ENCODE results near the gene PCDHGA10. TPM values are rescaled to one million over a fixed set of nuclear protein-coding genes. Genes with fewer than 3 reads are reported as not detected.

PCDHGA10 gene
- total and polyA plus RNA-seq, 3 donors from 2014 or later, result 1.2 to 11.7 (median 11.3) TPM

- no peaks in the 10 kb centered on the region for H3K27me3 ChIP-seq
- TF ChIP-seq POLR2A (IDR thresholded peaks at IDR 0.05), result no peak
- TF ChIP-seq, protein P1, sequence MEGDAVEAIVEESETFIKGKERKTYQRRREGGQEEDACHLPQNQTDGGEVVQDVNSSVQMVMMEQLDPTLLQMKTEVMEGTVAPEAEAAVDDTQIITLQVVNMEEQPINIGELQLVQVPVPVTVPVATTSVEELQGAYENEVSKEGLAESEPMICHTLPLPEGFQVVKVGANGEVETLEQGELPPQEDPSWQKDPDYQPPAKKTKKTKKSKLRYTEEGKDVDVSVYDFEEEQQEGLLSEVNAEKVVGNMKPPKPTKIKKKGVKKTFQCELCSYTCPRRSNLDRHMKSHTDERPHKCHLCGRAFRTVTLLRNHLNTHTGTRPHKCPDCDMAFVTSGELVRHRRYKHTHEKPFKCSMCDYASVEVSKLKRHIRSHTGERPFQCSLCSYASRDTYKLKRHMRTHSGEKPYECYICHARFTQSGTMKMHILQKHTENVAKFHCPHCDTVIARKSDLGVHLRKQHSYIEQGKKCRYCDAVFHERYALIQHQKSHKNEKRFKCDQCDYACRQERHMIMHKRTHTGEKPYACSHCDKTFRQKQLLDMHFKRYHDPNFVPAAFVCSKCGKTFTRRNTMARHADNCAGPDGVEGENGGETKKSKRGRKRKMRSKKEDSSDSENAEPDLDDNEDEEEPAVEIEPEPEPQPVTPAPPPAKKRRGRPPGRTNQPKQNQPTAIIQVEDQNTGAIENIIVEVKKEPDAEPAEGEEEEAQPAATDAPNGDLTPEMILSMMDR (IDR thresholded peaks at IDR 0.05), result no peak
- WGBS, 2 donors, result 72 to 75% methylated on average over 10 of the region's 10 CpGs
- no peak overlapping the region for H3K4me3 ChIP-seq
- no peak for DNase-seq
- H3K4me1 ChIP-seq, result no peaks in the 10 kb centered on the region
- no peaks in the 10 kb centered on the region for H3K36me3 ChIP-seq (ENCODE audit: low read depth, missing control alignments)
- H3K27ac ChIP-seq, result no peak overlapping the region
- H3K9me3 ChIP-seq, result no peaks in the 10 kb centered on the region
- intact Hi-C loops (cut with DNase I; ENCODE audit: low total_unique reads), result no loop called here
Observed at GRCh38 chr5:141439411-141440141, 26.8 kb downstream of the PCDHGA10 start.

DNA sequence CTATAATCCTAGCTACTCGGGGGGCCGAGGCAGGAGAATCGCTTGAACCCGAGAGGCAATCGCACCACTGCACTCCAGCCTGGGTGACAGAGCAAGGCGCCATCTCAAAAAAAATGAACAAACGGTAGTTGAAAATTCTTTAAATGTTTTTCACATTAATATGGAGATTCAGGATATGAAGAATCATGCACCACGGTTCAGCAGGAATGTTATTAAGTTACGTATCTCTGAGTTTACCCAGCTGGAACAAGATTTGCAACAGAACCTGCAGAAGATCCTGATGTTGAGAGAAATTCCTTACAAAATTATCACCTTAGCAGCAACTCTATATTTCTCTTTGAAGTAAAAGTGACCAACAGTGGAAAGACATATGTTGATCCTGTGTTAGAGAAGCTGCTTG lies 27.6 kb downstream of the PCDHGA10 start:
- Histone ChIP-seq H3K27ac (no peak overlapping the region), H3K4me1 (no peaks in the 10 kb centered on the region), H3K36me3 (ENCODE audit: low read depth, missing control alignments) (no peaks in the 10 kb centered on the region), H3K27me3 (no peaks in the 10 kb centered on the region), H3K4me3 (no peak overlapping the region), H3K9me3 (no peaks in the 10 kb centered on the region)
- no peak for DNase-seq
- no peak for TF ChIP-seq POLR2A (IDR thresholded peaks at IDR 0.05)
- TF ChIP-seq, protein P1 (IDR thresholded peaks at IDR 0.05), result no peak
- intact Hi-C loops (cut with DNase I; ENCODE audit: low total_unique reads), result no loop called here
- 90 to 94% methylated on average over 9 of the region's 9 CpGs for WGBS, 2 donors

GRCh38 chr5:141441571-141442170 lies 28.9 kb downstream of the PCDHGA10 start:
- no peak overlapping the region for H3K27ac ChIP-seq
- intact Hi-C loops (cut with DNase I; ENCODE audit: low total_unique reads), result no loop called here
- DNase-seq, result no peak
- TF ChIP-seq, protein P1 (IDR thresholded peaks at IDR 0.05), result no peak
- TF ChIP-seq POLR2A (IDR thresholded peaks at IDR 0.05), result no peak
- H3K36me3 ChIP-seq (ENCODE audit: low read depth, missing control alignments), result no peaks in the 10 kb centered on the region
- no peaks in the 10 kb centered on the region for H3K9me3 ChIP-seq
- H3K4me1 ChIP-seq, result no peaks in the 10 kb centered on the region
- no peaks in the 10 kb centered on the region for H3K27me3 ChIP-seq
- H3K4me3 ChIP-seq, result no peak overlapping the region
- WGBS, 2 donors, result 39 to 47% methylated on average over 15 to 41 of the region's 50 CpGs

DNA sequence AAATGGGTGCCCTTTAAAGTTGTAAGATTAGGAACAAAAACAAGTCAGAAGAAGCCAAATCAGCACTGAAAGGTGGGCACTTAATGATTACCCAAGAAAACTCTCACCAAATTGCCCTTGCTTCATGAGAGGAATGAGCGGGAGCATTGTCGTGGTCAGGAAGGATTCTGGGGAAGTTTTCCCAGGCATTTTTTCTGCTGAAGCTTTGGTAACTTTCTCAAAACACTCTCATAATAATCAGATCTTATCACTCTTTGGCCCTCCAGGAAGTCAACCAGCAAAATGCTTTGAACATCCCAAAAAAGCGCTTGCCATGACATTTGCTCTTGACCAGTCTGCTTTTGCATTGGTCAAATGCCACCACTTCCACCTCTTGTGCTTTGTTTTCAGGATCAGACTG lies 52.6 kb downstream of the PCDHGA10 start:
- no peaks in the 10 kb centered on the region for H3K36me3 ChIP-seq (ENCODE audit: low read depth, missing control alignments)
- TF ChIP-seq, protein P1 (IDR thresholded peaks at IDR 0.05), result no peak
- TF ChIP-seq POLR2A (IDR thresholded peaks at IDR 0.05), result no peak
- no peak overlapping the region for H3K27ac ChIP-seq
- intact Hi-C loops (cut with DNase I; ENCODE audit: low total_unique reads), result no loop called here
- 85 to 95% methylated on average over 3 of the region's 3 CpGs for WGBS, 2 donors
- H3K4me3 ChIP-seq, result no peak overlapping the region
- no peaks in the 10 kb centered on the region for H3K9me3 ChIP-seq
- DNase-seq, result no peak
- no peaks in the 10 kb centered on the region for H3K4me1 ChIP-seq
- no peaks in the 10 kb centered on the region for H3K27me3 ChIP-seq

Other genes starting within 250 kb of the PCDHGA10 start
Only the 30 nearest of the 37 such genes appear.
- gene PCDHB10, start 220.6 kb upstream of the PCDHGA10 start, total RNA-seq, result 1 to 10 TPM; 4.0 to 4.9 TPM
- 1.5 TPM for gene PCDHB10, start 220.6 kb upstream of the PCDHGA10 start, polyA plus RNA-seq (ENCODE audit: insufficient read depth, low read depth, low replicate concordance)
- gene PCDHB11, start 213.4 kb upstream of the PCDHGA10 start, total RNA-seq, result 1 to 10 TPM; 4.0 to 4.2 TPM
- 0.63 TPM for gene PCDHB11, start 213.4 kb upstream of the PCDHGA10 start, polyA plus RNA-seq (ENCODE audit: insufficient read depth, low read depth, low replicate concordance)
- 1 to 10 TPM; 6.1 to 6.5 TPM for gene PCDHB12, start 204.3 kb upstream of the PCDHGA10 start, total RNA-seq
- gene PCDHB12, start 204.3 kb upstream of the PCDHGA10 start, polyA plus RNA-seq (ENCODE audit: insufficient read depth, low read depth, low replicate concordance), result 1.4 TPM
- gene PCDHB13, start 199.1 kb upstream of the PCDHGA10 start, total RNA-seq, result 1 to 10 TPM; 8.6 to 9.3 TPM
- gene PCDHB13, start 199.1 kb upstream of the PCDHGA10 start, polyA plus RNA-seq (ENCODE audit: insufficient read depth, low read depth, low replicate concordance), result 2.6 TPM
- gene PCDHB14, start 189.6 kb upstream of the PCDHGA10 start, total RNA-seq, result 1 to 10 TPM; 7.9 to 8.0 TPM
- 2.7 TPM for gene PCDHB14, start 189.6 kb upstream of the PCDHGA10 start, polyA plus RNA-seq (ENCODE audit: insufficient read depth, low read depth, low replicate concordance)
- gene PCDHB15, start 167.6 kb upstream of the PCDHGA10 start, total RNA-seq, result 10 to 100 TPM; 22.1 to 27.6 TPM
- gene PCDHB15, start 167.6 kb upstream of the PCDHGA10 start, polyA plus RNA-seq (ENCODE audit: insufficient read depth, low read depth, low replicate concordance), result 10.3 TPM
- 1 to 10 TPM; 4.0 to 4.4 TPM for gene SLC25A2, start 108.9 kb upstream of the PCDHGA10 start, total RNA-seq
- gene SLC25A2, start 108.9 kb upstream of the PCDHGA10 start, polyA plus RNA-seq (ENCODE audit: insufficient read depth, low read depth, low replicate concordance), result 15.9 TPM
- gene TAF7, start 92.2 kb upstream of the PCDHGA10 start, total RNA-seq, result 100 to 1,000 TPM; 112 to 131 TPM
- 137 TPM for gene TAF7, start 92.2 kb upstream of the PCDHGA10 start, polyA plus RNA-seq (ENCODE audit: insufficient read depth, low read depth, low replicate concordance)
- 10 to 100 TPM in 1 of 2 donors, 1 to 10 TPM in 1; 8.7 to 13.1 TPM for gene PCDHGA1, start 82.5 kb upstream of the PCDHGA10 start, total RNA-seq
- gene PCDHGA1, start 82.5 kb upstream of the PCDHGA10 start, polyA plus RNA-seq (ENCODE audit: insufficient read depth, low read depth, low replicate concordance), result 1.6 TPM
- gene PCDHGA2, start 74.2 kb upstream of the PCDHGA10 start, total RNA-seq, result 10 to 100 TPM; 19.4 to 31.0 TPM
- 5.6 TPM for gene PCDHGA2, start 74.2 kb upstream of the PCDHGA10 start, polyA plus RNA-seq (ENCODE audit: insufficient read depth, low read depth, low replicate concordance)
- gene PCDHGA3, start 69.2 kb upstream of the PCDHGA10 start, total RNA-seq, result 10 to 100 TPM; 19.3 to 31.8 TPM
- 4.4 TPM for gene PCDHGA3, start 69.2 kb upstream of the PCDHGA10 start, polyA plus RNA-seq (ENCODE audit: insufficient read depth, low read depth, low replicate concordance)
- 10 to 100 TPM; 12.5 to 16.4 TPM for gene PCDHGB1, start 62.9 kb upstream of the PCDHGA10 start, total RNA-seq
- 0.92 TPM for gene PCDHGB1, start 62.9 kb upstream of the PCDHGA10 start, polyA plus RNA-seq (ENCODE audit: insufficient read depth, low read depth, low replicate concordance)
- 10 to 100 TPM; 14.2 to 21.0 TPM for gene PCDHGA4, start 58.0 kb upstream of the PCDHGA10 start, total RNA-seq
- gene PCDHGA4, start 58.0 kb upstream of the PCDHGA10 start, polyA plus RNA-seq (ENCODE audit: insufficient read depth, low read depth, low replicate concordance), result 1.9 TPM
- 10 to 100 TPM; 16.6 to 20.4 TPM for gene PCDHGB2, start 53.0 kb upstream of the PCDHGA10 start, total RNA-seq
- 1.5 TPM for gene PCDHGB2, start 53.0 kb upstream of the PCDHGA10 start, polyA plus RNA-seq (ENCODE audit: insufficient read depth, low read depth, low replicate concordance)
- 10 to 100 TPM in 1 of 2 donors, 1 to 10 TPM in 1; 9.4 to 12.2 TPM for gene PCDHGA5, start 48.8 kb upstream of the PCDHGA10 start, total RNA-seq
- gene PCDHGA5, start 48.8 kb upstream of the PCDHGA10 start, polyA plus RNA-seq (ENCODE audit: insufficient read depth, low read depth, low replicate concordance), result 1.5 TPM
- gene PCDHGB3, start 42.7 kb upstream of the PCDHGA10 start, total RNA-seq, result 10 to 100 TPM; 11.3 to 17.1 TPM
- gene PCDHGB3, start 42.7 kb upstream of the PCDHGA10 start, polyA plus RNA-seq (ENCODE audit: insufficient read depth, low read depth, low replicate concordance), result 0.74 TPM
- gene PCDHGA6, start 39.1 kb upstream of the PCDHGA10 start, total RNA-seq, result 10 to 100 TPM in 1 of 2 donors, 1 to 10 TPM in 1; 9.7 to 13.4 TPM
- gene PCDHGA6, start 39.1 kb upstream of the PCDHGA10 start, polyA plus RNA-seq (ENCODE audit: insufficient read depth, low read depth, low replicate concordance), result 1.8 TPM
- gene PCDHGA7, start 30.2 kb upstream of the PCDHGA10 start, total RNA-seq, result 10 to 100 TPM; 11.1 to 12.7 TPM
- 1.6 TPM for gene PCDHGA7, start 30.2 kb upstream of the PCDHGA10 start, polyA plus RNA-seq (ENCODE audit: insufficient read depth, low read depth, low replicate concordance)
- 10 to 100 TPM; 11.3 to 13.3 TPM for gene PCDHGB4, start 25.3 kb upstream of the PCDHGA10 start, total RNA-seq
- gene PCDHGB4, start 25.3 kb upstream of the PCDHGA10 start, polyA plus RNA-seq (ENCODE audit: insufficient read depth, low read depth, low replicate concordance), result 1.0 TPM
- 1 to 10 TPM; 8.2 TPM for gene PCDHGA8, start 20.4 kb upstream of the PCDHGA10 start, total RNA-seq
- 0.15 TPM for gene PCDHGA8, start 20.4 kb upstream of the PCDHGA10 start, polyA plus RNA-seq (ENCODE audit: insufficient read depth, low read depth, low replicate concordance)
- 10 to 100 TPM; 28.3 to 36.4 TPM for gene PCDHGB5, start 15.0 kb upstream of the PCDHGA10 start, total RNA-seq
- gene PCDHGB5, start 15.0 kb upstream of the PCDHGA10 start, polyA plus RNA-seq (ENCODE audit: insufficient read depth, low read depth, low replicate concordance), result 4.5 TPM
- gene PCDHGA9, start 10.2 kb upstream of the PCDHGA10 start, total RNA-seq, result 10 to 100 TPM; 13.0 to 13.1 TPM
- 1.1 TPM for gene PCDHGA9, start 10.2 kb upstream of the PCDHGA10 start, polyA plus RNA-seq (ENCODE audit: insufficient read depth, low read depth, low replicate concordance)
- 10 to 100 TPM in 1 of 2 donors, 1 to 10 TPM in 1; 9.9 to 12.6 TPM for gene PCDHGB6, start 5.0 kb upstream of the PCDHGA10 start, total RNA-seq
- gene PCDHGB6, start 5.0 kb upstream of the PCDHGA10 start, polyA plus RNA-seq (ENCODE audit: insufficient read depth, low read depth, low replicate concordance), result 2.1 TPM
- gene PCDHGB7, start 4.7 kb downstream of the PCDHGA10 start, total RNA-seq, result 10 to 100 TPM; 15.3 to 18.1 TPM
- 6.6 TPM for gene PCDHGB7, start 4.7 kb downstream of the PCDHGA10 start, polyA plus RNA-seq (ENCODE audit: insufficient read depth, low read depth, low replicate concordance)
- 1 to 10 TPM; 8.4 to 9.1 TPM for gene PCDHGA11, start 8.1 kb downstream of the PCDHGA10 start, total RNA-seq
- gene PCDHGA11, start 8.1 kb downstream of the PCDHGA10 start, polyA plus RNA-seq (ENCODE audit: insufficient read depth, low read depth, low replicate concordance), result 0.83 TPM
- gene PCDHGA12, start 17.5 kb downstream of the PCDHGA10 start, total RNA-seq, result 10 to 100 TPM; 10.3 to 11.3 TPM
- 2.7 TPM for gene PCDHGA12, start 17.5 kb downstream of the PCDHGA10 start, polyA plus RNA-seq (ENCODE audit: insufficient read depth, low read depth, low replicate concordance)
- 10 to 100 TPM; 14.5 to 29.4 TPM for gene PCDHGC3, start 63.0 kb downstream of the PCDHGA10 start, total RNA-seq
- 61.1 TPM for gene PCDHGC3, start 63.0 kb downstream of the PCDHGA10 start, polyA plus RNA-seq (ENCODE audit: insufficient read depth, low read depth, low replicate concordance)
- gene PCDHGC4, start 72.0 kb downstream of the PCDHGA10 start, total RNA-seq, result 1 to 10 TPM; 6.1 TPM
- 0.57 TPM for gene PCDHGC4, start 72.0 kb downstream of the PCDHGA10 start, polyA plus RNA-seq (ENCODE audit: insufficient read depth, low read depth, low replicate concordance)
- 1 to 10 TPM; 4.9 to 5.4 TPM for gene PCDHGC5, start 76.1 kb downstream of the PCDHGA10 start, total RNA-seq
- gene PCDHGC5, start 76.1 kb downstream of the PCDHGA10 start, polyA plus RNA-seq (ENCODE audit: insufficient read depth, low read depth, low replicate concordance), result 0.50 TPM
- 10 to 100 TPM; 53.7 to 58.2 TPM for gene DIAPH1, start 206.0 kb downstream of the PCDHGA10 start, total RNA-seq
- gene DIAPH1, start 206.0 kb downstream of the PCDHGA10 start, polyA plus RNA-seq (ENCODE audit: insufficient read depth, low read depth, low replicate concordance), result 77.5 TPM

Measured in testis (tissue), 3 donors.